Measurements from ENCODE around the gene FAM168B. TPM values are rescaled to one million over a fixed set of nuclear protein-coding genes. Genes with fewer than 3 reads are reported as not detected.
"Not testable (repeated sequence)": the region's sequence is repeated elsewhere in the genome, so short reads cannot be mapped to it uniquely, and the experiment has no call there.

The FAM168B gene
- polyA plus RNA-seq, 1 donor (not counting 4 experiments of a cell fraction or from before 2014, with no cell fraction given) = 50.8 TPM

- dilution Hi-C loops (cut with MboI; ENCODE audit: extremely low pct_ligation_motif_present, low sequenced_read_pairs) = no loop called here
Observed at GRCh38 chr2:131115752-131116151, 22.5 kb upstream of the FAM168B start.

GRCh38 chr2:131114950-131115349 is 21.7 kb upstream of the FAM168B start:
- DNase-seq (ENCODE audit: low read depth, low spot score); H3K4me3 ChIP-seq (ENCODE audit: control insufficient read depth in 2 of 3, extremely low read depth in 1 of 3, insufficient read depth in 2 of 3, low read depth in 1 of 3, low read length in 3 of 3); FAIRE-seq; H3K4me2 ChIP-seq (ENCODE audit: control insufficient read depth, extremely low read depth, insufficient read depth, low read depth, low read length); H3K9ac ChIP-seq (ENCODE audit: control insufficient read depth, extremely low read depth, insufficient read depth, low read length); H3K27ac ChIP-seq (ENCODE audit: control insufficient read depth, insufficient read depth, low read length); H3K36me3 ChIP-seq (ENCODE audit: control insufficient read depth in 2 of 2, extremely low read depth in 1 of 2, insufficient read depth in 2 of 2, low read length in 2 of 2); H3K9me1 ChIP-seq (ENCODE audit: control insufficient read depth, extremely low read depth, insufficient read depth, low read length); H2AFZ ChIP-seq (ENCODE audit: control insufficient read depth, low read length); H4K20me1 ChIP-seq (ENCODE audit: control insufficient read depth, extremely low read depth, insufficient read depth, low read length); H3K27me3 ChIP-seq (ENCODE audit: control insufficient read depth, extremely low read depth, insufficient read depth, low read length); dilution Hi-C loops (cut with MboI; ENCODE audit: extremely low pct_ligation_motif_present, low sequenced_read_pairs); H3K4me1 ChIP-seq (ENCODE audit: control insufficient read depth, extremely low read depth, insufficient read depth, low read length); H3K9me3 ChIP-seq (ENCODE audit: control insufficient read depth, low read depth, low read length): not testable (repeated sequence)
- H3K79me2 ChIP-seq (ENCODE audit: control insufficient read depth, insufficient read depth, low read length) = peaks cover 85% of the 10 kb centered on the region

More at GRCh38 chr2:131115752-131116151, 22.5 kb upstream of the FAM168B start:
- DNase-seq (ENCODE audit: low read depth, low spot score) (no peak), FAIRE-seq (no peak)
- no peak overlapping the region for H3K27ac ChIP-seq (ENCODE audit: control insufficient read depth, insufficient read depth, low read length)
- TF ChIP-seq EZH2 (IDR thresholded peaks at IDR 0.05; ENCODE audit: low read length) (no peak), CTCF (optimal IDR thresholded peaks at IDR 0.05 in 1 of 3, IDR thresholded peaks at IDR 0.05 in 1 of 3, conservative IDR thresholded peaks at IDR 0.05 in 1 of 3; ENCODE audit: extremely low read depth in 1 of 3, insufficient read depth in 2 of 3, low read length in 3 of 3) (no peak)
- H3K4me3 ChIP-seq (ENCODE audit: control insufficient read depth in 2 of 3, extremely low read depth in 1 of 3, insufficient read depth in 2 of 3, low read depth in 1 of 3, low read length in 3 of 3) = no peak overlapping the region
- no peaks in the 10 kb centered on the region for H3K9me1 ChIP-seq (ENCODE audit: control insufficient read depth, extremely low read depth, insufficient read depth, low read length)
- peaks cover 3 to 6% of the 10 kb centered on the region in 2 experiments for H3K36me3 ChIP-seq (ENCODE audit: control insufficient read depth in 2 of 2, extremely low read depth in 1 of 2, insufficient read depth in 2 of 2, low read length in 2 of 2)
- no peaks in the 10 kb centered on the region for H3K4me1 ChIP-seq (ENCODE audit: control insufficient read depth, extremely low read depth, insufficient read depth, low read length)
- H4K20me1 ChIP-seq (ENCODE audit: control insufficient read depth, extremely low read depth, insufficient read depth, low read length) = no peaks in the 10 kb centered on the region
- no peak overlapping the region for H3K9ac ChIP-seq (ENCODE audit: control insufficient read depth, extremely low read depth, insufficient read depth, low read length)
- no peak overlapping the region for H3K4me2 ChIP-seq (ENCODE audit: control insufficient read depth, extremely low read depth, insufficient read depth, low read depth, low read length)
- no peaks in the 10 kb centered on the region for H3K27me3 ChIP-seq (ENCODE audit: control insufficient read depth, extremely low read depth, insufficient read depth, low read length)
- peaks cover 82% of the 10 kb centered on the region for H3K79me2 ChIP-seq (ENCODE audit: control insufficient read depth, insufficient read depth, low read length)
- no peaks in the 10 kb centered on the region for H3K9me3 ChIP-seq (ENCODE audit: control insufficient read depth, low read depth, low read length)
- H2AFZ ChIP-seq (ENCODE audit: control insufficient read depth, low read length) = no peak overlapping the region

GRCh38 chr2:131113566-131114227 is 20.4 kb upstream of the FAM168B start:
- no peak for FAIRE-seq
- Histone ChIP-seq H3K9ac (ENCODE audit: control insufficient read depth, extremely low read depth, insufficient read depth, low read length) (no peak overlapping the region), H3K9me1 (ENCODE audit: control insufficient read depth, extremely low read depth, insufficient read depth, low read length) (no peaks in the 10 kb centered on the region), H4K20me1 (ENCODE audit: control insufficient read depth, extremely low read depth, insufficient read depth, low read length) (peaks cover 3% of the 10 kb centered on the region), H3K36me3 (ENCODE audit: control insufficient read depth in 2 of 2, extremely low read depth in 1 of 2, insufficient read depth in 2 of 2, low read length in 2 of 2) (peaks cover 2 to 6% of the 10 kb centered on the region in 2 experiments), H3K79me2 (ENCODE audit: control insufficient read depth, insufficient read depth, low read length) (peaks cover 86% of the 10 kb centered on the region), H3K27me3 (ENCODE audit: control insufficient read depth, extremely low read depth, insufficient read depth, low read length) (no peaks in the 10 kb centered on the region), H3K9me3 (ENCODE audit: control insufficient read depth, low read depth, low read length) (no peaks in the 10 kb centered on the region), H2AFZ (ENCODE audit: control insufficient read depth, low read length) (no peak overlapping the region), H3K4me3 (ENCODE audit: control insufficient read depth in 2 of 3, extremely low read depth in 1 of 3, insufficient read depth in 2 of 3, low read depth in 1 of 3, low read length in 3 of 3) (no peak overlapping the region), H3K4me2 (ENCODE audit: control insufficient read depth, extremely low read depth, insufficient read depth, low read depth, low read length) (no peak overlapping the region), H3K4me1 (ENCODE audit: control insufficient read depth, extremely low read depth, insufficient read depth, low read length) (no peaks in the 10 kb centered on the region), H3K27ac (ENCODE audit: control insufficient read depth, insufficient read depth, low read length) (no peak overlapping the region)
- no peak for DNase-seq (ENCODE audit: low read depth, low spot score)
- TF ChIP-seq CTCF (optimal IDR thresholded peaks at IDR 0.05 in 1 of 3, IDR thresholded peaks at IDR 0.05 in 1 of 3, conservative IDR thresholded peaks at IDR 0.05 in 1 of 3; ENCODE audit: extremely low read depth in 1 of 3, insufficient read depth in 2 of 3, low read length in 3 of 3) (no peak), EZH2 (IDR thresholded peaks at IDR 0.05; ENCODE audit: low read length) (no peak)
- dilution Hi-C loops (cut with MboI; ENCODE audit: extremely low pct_ligation_motif_present, low sequenced_read_pairs) = no loop called here

All from keratinocyte (primary cell).